HG03439 (cell line): Measurements from ENCODE around the gene NBEA.
A peak's percentile ranks its signal among the peaks of the same experiment; 100 is the strongest.
"Not testable (repeated sequence)": the region's sequence is repeated elsewhere in the genome, so short reads cannot be mapped to it uniquely, and the experiment has no call there.

Experiments used
- ATAC-seq: cut with Tn5 transposase; IDR thresholded peaks from one replicate; pipeline ENCODE4 v1.9.1; 2021; ENCODE audit warnings: mild to moderate bottlenecking, moderate library complexity; ENCODE audit not compliant: unreplicated experiment

The NBEA gene, protein sequence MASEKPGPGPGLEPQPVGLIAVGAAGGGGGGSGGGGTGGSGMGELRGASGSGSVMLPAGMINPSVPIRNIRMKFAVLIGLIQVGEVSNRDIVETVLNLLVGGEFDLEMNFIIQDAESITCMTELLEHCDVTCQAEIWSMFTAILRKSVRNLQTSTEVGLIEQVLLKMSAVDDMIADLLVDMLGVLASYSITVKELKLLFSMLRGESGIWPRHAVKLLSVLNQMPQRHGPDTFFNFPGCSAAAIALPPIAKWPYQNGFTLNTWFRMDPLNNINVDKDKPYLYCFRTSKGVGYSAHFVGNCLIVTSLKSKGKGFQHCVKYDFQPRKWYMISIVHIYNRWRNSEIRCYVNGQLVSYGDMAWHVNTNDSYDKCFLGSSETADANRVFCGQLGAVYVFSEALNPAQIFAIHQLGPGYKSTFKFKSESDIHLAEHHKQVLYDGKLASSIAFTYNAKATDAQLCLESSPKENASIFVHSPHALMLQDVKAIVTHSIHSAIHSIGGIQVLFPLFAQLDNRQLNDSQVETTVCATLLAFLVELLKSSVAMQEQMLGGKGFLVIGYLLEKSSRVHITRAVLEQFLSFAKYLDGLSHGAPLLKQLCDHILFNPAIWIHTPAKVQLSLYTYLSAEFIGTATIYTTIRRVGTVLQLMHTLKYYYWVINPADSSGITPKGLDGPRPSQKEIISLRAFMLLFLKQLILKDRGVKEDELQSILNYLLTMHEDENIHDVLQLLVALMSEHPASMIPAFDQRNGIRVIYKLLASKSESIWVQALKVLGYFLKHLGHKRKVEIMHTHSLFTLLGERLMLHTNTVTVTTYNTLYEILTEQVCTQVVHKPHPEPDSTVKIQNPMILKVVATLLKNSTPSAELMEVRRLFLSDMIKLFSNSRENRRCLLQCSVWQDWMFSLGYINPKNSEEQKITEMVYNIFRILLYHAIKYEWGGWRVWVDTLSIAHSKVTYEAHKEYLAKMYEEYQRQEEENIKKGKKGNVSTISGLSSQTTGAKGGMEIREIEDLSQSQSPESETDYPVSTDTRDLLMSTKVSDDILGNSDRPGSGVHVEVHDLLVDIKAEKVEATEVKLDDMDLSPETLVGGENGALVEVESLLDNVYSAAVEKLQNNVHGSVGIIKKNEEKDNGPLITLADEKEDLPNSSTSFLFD (N-terminal part only)

GRCh38 chr13:34941835-34942731, at the start of gene NBEA:
TSS of gene NBEA (plus strand) at chr13:34942270. CDS start at chr13:34942821, 551 bp downstream.
- peak; percentile 78 for ATAC-seq

DNA sequence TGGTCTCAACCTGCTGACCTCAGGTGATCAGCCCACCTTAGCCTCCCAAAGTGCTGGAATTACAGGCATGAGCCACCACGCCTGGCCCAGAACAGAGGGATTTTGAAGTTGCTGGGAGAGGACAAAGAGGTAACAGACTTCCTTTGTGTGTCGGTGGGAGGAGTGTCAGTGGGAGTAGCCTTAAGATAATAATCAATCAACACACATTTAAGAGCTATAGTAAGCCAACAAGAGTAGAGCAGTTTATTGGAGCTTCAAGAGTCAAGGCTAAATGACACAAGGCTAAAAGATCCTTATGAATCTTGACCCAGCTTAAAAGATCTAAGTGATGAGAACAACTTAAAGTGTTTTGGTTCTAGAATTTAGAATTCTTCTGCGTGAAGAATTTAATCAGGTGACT, 47.3 kb upstream of the NBEA start:
- ATAC-seq = no peak

DNA sequence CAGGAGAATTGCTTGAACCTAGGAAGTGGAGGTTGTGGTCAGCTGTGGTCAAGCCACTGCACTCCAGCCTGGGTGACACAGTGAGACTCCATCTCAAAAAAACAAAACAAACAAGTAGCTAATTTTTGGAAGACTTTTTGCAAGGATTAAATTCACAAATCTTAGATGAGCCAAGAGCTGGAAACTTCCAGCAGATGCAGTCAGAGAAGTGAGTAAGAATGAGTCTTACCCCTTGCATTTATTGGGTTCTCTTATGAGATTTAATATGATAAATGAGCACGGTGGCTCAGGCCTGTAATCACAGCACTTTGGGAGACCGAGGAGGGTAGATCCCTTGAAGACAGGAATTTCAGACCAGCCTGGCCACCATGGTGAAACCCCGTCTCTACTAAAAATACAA, 44.9 kb upstream of the NBEA start:
- no peak for ATAC-seq

GRCh38 chr13:34899888-34900287, 42.2 kb upstream of the NBEA start:
- no peak for ATAC-seq

DNA sequence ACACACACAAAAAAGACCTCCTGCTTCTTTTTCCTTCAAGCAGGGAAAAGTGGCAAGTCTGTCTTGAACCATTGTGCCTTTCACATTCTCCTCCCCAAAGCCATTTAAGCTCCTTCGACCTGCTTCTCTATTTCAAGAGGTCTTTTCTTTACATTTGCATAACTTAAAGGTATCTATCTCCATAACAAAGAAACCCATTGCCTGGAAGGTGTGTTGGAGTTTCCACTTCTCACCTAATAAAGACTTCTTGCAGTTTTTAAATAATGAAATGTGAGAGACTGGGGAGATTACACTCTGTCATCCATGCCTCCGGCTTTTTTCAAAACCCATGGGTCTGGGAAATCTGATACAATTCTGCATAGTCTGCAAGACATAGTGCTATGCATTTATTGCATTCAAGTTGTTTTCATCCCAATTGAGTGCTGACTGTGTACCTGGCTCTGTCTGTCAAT, 41.8 kb upstream of the NBEA start:
- no peak for ATAC-seq

DNA sequence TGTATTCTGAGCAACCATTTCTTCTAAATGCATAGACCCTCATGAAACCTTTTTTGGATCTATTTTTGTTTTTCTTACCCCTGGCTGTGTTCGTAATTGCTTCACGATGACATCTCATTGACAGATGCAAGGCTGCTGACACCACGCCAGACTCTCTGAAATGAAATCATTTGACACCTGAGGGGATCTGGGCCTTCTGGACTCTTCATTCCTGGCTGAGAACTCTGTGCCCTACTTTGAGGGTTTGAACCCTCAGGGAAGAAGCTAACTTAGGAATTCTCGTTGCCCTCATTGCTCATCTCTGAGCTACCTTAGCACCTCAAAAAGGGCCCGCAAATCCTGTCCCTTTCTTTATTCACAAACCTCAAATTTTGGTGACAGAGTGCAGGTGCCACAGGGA, 40.5 kb upstream of the NBEA start:
- ATAC-seq = no peak

DNA sequence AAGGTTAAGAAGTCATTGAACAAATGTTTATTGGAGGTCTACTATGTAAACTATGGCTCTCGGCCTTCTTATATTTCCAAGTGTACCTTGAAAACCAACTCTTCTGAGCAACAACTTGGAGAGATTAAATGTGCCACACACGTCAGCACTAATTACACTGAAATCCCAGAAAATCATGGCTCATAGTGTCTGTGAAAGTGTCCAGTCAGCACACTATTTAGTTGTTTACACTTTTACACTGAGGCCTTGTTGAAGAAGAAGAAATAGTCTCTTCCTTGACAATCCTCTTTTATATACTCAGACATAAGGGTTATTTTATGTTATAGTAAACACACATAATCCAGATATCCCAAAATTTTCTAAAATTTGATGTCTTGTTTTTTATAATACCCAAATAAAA, 30.9 kb upstream of the NBEA start:
- ATAC-seq = no peak

GRCh38 chr13:34913040-34913439, 29.0 kb upstream of the NBEA start:
- ATAC-seq = no peak

DNA sequence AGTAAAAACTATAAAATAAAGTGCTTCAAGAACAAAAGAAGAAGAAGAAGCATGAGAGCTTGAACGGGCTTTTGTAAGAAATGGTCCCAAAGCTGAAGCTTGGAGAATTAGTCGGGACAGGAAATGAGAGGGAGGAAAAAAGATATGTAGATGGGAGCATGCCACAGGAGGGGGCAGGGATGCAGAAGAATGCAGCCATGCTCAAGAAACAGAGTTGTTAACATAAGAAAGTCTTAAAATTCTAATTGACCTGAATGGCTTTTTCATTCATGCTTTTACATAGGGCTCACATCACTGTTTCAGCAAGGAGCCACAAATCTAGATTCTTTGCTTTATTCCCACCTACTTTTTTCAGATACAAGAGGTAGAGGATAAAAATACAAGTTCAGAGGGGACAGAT, 27.7 kb upstream of the NBEA start:
- ATAC-seq = no peak

DNA sequence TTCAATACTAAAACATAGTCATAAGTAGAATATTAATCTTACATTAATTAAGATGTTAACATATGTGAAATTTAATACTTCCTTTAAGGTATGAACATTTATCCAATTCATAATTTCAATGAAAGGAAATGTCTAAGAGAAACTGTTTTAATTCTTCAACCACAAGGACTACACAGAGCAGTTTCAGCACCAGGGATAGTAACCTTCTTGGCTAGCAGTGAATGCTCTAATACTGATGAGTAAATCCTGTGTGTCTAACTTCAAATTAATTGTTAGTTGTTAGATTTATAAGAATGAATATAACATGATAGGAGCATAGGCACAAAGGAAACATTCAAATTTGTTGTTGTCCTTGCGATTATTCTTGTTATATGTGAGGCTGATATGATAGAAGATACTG, 15.6 kb upstream of the NBEA start:
- ATAC-seq = no peak

GRCh38 chr13:34928676-34929075, 13.4 kb upstream of the NBEA start:
- ATAC-seq = not testable (repeated sequence)

DNA sequence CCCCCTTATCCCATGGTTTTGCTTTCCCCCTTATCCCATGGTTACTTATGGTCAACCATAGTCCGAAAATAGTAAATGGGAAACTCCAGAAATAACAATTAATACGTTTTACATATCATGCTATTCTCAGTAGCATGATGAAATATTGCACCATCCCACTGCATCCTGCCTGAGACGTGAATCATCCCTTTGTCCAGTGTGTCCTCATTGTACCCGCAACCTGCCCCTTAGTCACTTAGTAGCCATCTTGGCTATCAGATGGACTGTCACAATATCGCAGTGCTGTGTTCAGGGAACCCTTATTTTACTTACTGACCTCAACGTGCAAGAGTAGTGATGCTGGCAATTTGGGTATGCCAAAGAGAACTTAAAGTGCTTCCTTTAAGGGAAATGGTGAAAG, 10.5 kb upstream of the NBEA start:
- ATAC-seq = no peak

DNA sequence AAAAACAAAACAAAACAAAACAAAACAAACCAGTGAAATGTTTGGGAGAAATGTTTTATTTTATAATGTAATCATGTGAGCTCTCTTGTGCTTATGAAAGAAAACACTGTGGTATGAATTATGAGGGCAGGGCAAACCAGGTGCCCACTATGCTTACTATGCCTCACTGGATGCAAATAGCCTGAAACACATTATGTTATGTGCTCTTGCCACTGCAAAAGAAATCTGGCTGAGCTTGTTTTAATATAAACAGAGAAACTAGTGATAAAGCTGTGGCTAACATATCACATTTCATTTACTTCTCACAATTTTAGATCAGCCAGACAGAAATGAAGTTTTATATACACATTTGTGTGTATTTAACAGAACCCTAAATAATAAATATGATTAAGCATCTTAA, 8.7 kb upstream of the NBEA start:
- no peak for ATAC-seq

DNA sequence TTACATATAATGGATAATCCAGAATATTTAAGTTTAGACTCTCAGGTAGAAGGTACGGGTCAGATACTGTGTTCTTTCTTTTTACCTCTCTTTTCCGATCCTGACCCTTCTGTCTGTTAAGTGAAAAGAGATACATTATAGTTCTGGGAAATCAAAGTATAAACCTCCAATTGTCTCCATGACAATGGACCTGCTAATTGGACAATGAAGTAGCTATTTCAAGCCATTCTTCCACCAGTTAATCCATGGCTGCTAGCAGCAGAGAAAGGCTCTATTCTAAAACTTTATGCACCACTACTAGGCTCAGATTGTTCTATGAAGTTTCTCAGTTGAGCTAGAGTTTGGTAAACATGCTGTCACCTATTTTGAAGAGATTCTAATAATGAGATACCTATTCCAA, 8.3 kb upstream of the NBEA start:
- ATAC-seq = no peak

DNA sequence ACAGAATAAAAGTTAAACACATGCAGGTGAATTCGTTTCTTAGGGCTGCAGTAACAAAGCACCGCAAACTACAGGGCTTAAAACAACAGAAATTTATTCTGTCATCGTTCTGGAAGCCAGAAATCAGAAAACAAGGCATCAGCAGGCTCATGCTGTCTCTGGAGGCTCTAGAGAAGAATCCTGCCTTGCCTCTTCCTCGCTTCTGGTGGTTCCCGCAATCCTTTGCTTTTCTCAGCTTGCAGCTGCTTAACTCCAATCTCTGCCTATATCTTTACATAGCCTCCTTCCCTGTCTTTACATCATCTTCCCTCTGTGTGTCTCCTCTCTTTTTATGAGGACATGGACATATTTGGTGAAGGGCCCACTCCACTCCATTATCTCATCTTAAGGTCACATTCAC, 6.2 kb upstream of the NBEA start:
- ATAC-seq = no peak

DNA sequence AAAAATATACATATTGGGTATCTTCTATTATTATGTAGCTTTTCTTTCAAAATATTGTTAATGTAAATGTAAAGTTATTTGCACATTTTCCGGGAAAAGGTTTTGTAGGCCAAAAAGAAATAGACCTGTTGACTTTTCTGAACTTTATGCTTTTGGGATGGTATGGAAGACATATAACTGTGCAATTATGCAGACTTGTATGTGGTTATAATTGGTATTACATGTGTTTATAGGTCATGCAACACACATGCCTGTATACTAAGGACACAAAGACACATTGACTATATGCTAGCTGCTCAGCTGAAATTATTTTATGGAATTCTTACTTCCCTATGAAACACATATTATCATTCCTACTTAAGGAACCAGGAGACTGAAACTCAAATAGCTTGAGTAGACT, 2.3 kb upstream of the NBEA start:
- no peak for ATAC-seq

DNA sequence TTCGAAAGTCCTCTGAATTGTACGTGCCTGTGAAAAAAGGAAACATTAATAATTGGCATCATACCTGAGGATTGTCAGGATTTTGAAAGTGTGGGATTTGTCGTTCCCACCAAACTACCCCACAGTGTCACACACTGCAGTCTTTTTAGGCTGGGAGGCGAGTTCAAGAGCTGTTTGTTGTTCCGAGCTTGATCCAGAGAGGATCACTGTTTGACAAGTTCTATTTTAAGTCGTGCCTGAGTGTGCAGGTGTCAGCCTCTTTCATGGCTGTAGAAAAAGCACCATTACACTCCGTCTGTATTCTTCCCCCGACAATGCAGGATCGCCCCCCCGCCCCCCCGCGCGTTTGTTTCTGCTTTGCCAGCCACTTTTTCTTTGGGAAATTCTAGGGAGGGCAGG, 635 bp upstream of the NBEA start:
- ATAC-seq = no peak

GRCh38 chr13:34942732-34943435, 814 bp downstream of the NBEA start:
- ATAC-seq = peak; percentile 34

- peak; percentile 13 for ATAC-seq
Observed at GRCh38 chr13:34943436-34944273, 1.6 kb downstream of the NBEA start.
